Progenitor cell of endocrine pancreas (in vitro differentiated cells): ENCODE results near the gene MED12L. TPM values are rescaled to one million over a fixed set of nuclear protein-coding genes. Genes with fewer than 3 reads are reported as not detected.

ENCODE experiments used
- DNase-seq: peaks from one replicate; pipeline ENCODE4 v3.0.0; 2021; ENCODE audit warnings: low spot score; ENCODE audit not compliant: unreplicated experiment
- H3K27ac Mint-ChIP-seq: 2 replicates; pipeline ENCODE4 v1.8.0; 2021; ENCODE audit warnings: mild to moderate bottlenecking, moderate library complexity, mixed read lengths
- H3K27me3 Mint-ChIP-seq: 2 replicates; pipeline ENCODE4 v1.8.0; 2021; ENCODE audit warnings: mixed read lengths
- H3K36me3 Mint-ChIP-seq: 2 replicates; pipeline ENCODE4 v1.8.0; 2022; ENCODE audit warnings: mixed read lengths; ENCODE audit not compliant: insufficient read depth
- H3K4me1 Mint-ChIP-seq: 2 replicates; pipeline ENCODE4 v1.8.0; 2021; ENCODE audit warnings: low read depth, mixed read lengths
- H3K4me3 Mint-ChIP-seq: 2 replicates; pipeline ENCODE4 v1.8.0; 2021; ENCODE audit warnings: low read depth, mild to moderate bottlenecking, moderate library complexity, mixed read lengths
- H3K9me3 Mint-ChIP-seq: 2 replicates; pipeline ENCODE4 v1.8.0; 2021; ENCODE audit warnings: low read depth, mixed read lengths
- CTCF ChIP-seq: fragments of 200-600 bp; sonication (generic); IDR thresholded peaks from one replicate; pipeline ENCODE4 v1.5.0; 2021; ENCODE audit warnings: antibody characterized with exemption, mild to moderate bottlenecking; ENCODE audit not compliant: unreplicated experiment
- total RNA-seq: library from RNA; stranded (reverse); gene quantifications from 2 replicates; pipeline ENCODE4 v1.2.1, GENCODE V29; 2021

Gene MED12L
- total RNA-seq, 1 donor from 2014 or later = 8.9 TPM

GRCh38 chr3:151051533-151051932, 33.9 kb upstream of the MED12L start:
- Mint-ChIP-seq H3K4me3 (no peak overlapping the region), H3K27ac (no peak overlapping the region), H3K27me3 (no peaks in the 10 kb centered on the region), H3K9me3 (no peaks in the 10 kb centered on the region), H3K4me1 (no peaks in the 10 kb centered on the region), H3K36me3 (no peaks in the 10 kb centered on the region)
- no peak for DNase-seq
- TF ChIP-seq CTCF = no peak

GRCh38 chr3:151052346-151052745, 33.1 kb upstream of the MED12L start:
- DNase-seq = no peak
- no peak for TF ChIP-seq CTCF
- Mint-ChIP-seq H3K36me3 (no peaks in the 10 kb centered on the region), H3K27ac (peak overlapping the region; percentile 29), H3K9me3 (no peaks in the 10 kb centered on the region), H3K4me3 (no peak overlapping the region), H3K4me1 (no peaks in the 10 kb centered on the region), H3K27me3 (no peaks in the 10 kb centered on the region)

- Mint-ChIP-seq H3K4me3 (no peak overlapping the region), H3K27me3 (no peaks in the 10 kb centered on the region), H3K9me3 (no peaks in the 10 kb centered on the region), H3K4me1 (no peaks in the 10 kb centered on the region), H3K36me3 (no peaks in the 10 kb centered on the region), H3K27ac (peak overlapping the region; percentile 29)
- DNase-seq = no peak
- TF ChIP-seq CTCF = no peak
These were observed 32.7 kb upstream of the MED12L start for GRCh38 chr3:151052756-151053155.

- Mint-ChIP-seq H3K36me3 (no peaks in the 10 kb centered on the region), H3K9me3 (no peaks in the 10 kb centered on the region), H3K4me3 (no peak overlapping the region), H3K4me1 (no peaks in the 10 kb centered on the region), H3K27me3 (no peaks in the 10 kb centered on the region), H3K27ac (no peak overlapping the region)
- DNase-seq = no peak
- TF ChIP-seq CTCF = no peak
These were observed 26.7 kb upstream of the MED12L start for GRCh38 chr3:151058740-151059139.

GRCh38 chr3:151062611-151063010, 22.9 kb upstream of the MED12L start:
- Mint-ChIP-seq H3K27ac (no peak overlapping the region), H3K9me3 (no peaks in the 10 kb centered on the region), H3K4me3 (no peak overlapping the region), H3K4me1 (no peaks in the 10 kb centered on the region), H3K36me3 (no peaks in the 10 kb centered on the region), H3K27me3 (no peaks in the 10 kb centered on the region)
- no peak for TF ChIP-seq CTCF
- DNase-seq = no peak
